ENCODE data around the gene RTKN2.
A peak's percentile ranks its signal among the peaks of the same experiment; 100 is the strongest.
"Not testable (repeated sequence)": the region's sequence is repeated elsewhere in the genome, so short reads cannot be mapped to it uniquely, and the experiment has no call there.

The RTKN2 gene

DNA sequence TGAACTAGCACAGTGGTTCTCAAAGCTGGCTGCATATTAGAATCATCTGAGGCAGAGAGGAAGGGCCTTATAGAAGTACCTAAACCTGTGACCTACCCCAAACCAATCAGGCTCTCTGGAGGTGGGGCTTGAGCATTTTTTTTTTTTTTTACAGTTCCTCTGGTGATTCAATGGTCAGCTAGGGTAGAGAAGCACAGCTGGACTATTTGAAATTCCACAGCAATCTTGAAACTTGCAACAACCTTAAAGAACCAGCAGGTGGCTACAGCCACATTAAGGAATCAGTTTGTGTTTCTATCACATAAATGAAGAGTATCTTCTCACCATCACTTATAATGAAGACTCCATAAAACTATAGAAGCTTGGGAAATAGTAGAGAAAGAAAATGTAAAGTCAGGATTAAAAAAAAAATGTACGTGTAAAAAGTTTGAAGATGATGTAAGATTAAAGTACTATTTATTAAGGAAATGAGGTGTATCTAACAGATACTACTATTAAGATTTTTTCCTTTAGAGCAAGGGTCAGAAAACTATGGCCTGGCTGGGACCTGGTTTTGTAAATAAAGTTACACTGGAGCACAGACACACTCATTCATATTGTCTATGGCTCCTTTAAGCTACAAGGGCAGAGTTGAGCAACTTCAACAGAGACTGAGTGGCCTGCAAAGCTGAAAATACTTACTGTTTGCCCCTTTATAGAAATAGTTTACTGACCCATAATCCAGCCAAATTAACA is 3.8 kb downstream of the RTKN2 start:
- H3K4me3 ChIP-seq (ENCODE audit: low read length) = no peak overlapping the region
- no peak for DNase-seq (ENCODE audit: low read depth, low spot score)

DNA sequence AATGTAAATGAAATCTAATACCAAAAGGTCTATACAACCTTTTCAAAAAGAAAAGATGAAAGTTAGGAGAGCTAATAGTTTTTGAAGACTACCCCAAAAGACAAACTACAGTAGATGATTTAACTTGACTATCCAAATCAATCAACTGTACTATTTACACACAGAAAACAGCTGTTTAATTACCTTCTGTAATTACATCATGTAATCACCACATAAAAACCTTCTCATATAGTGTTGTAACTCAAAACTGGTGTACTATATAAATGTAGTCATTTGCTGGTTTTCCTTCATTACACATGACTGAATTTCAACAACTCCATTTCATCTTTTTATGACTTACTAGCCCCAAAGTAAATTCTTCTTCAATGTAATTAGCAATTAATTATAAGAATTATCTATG is 4.5 kb downstream of the RTKN2 start:
- H3K4me3 ChIP-seq (ENCODE audit: low read length) = no peak overlapping the region
- no peak for DNase-seq (ENCODE audit: low read depth, low spot score)

DNA sequence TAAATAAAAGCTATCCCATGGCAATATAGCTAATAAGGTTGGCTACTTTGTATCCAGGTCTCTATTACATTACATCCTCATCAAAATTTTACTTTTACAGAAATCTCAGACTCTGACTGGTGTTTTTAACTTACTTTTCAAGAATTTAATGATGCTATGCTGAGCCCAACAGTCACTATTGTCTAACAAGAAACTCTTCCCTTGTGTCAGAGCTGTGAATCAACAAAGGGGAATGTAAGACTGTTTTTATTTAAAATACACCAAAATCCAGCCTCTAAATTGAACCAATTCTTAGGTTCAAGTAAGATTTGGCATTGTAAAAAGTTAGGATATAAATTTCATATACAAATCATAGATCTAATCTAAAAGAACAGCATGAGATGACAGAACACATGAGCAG is 7.0 kb downstream of the RTKN2 start:
- no peak for DNase-seq (ENCODE audit: low read depth, low spot score)
- H3K4me3 ChIP-seq (ENCODE audit: low read length) = no peak overlapping the region

DNA sequence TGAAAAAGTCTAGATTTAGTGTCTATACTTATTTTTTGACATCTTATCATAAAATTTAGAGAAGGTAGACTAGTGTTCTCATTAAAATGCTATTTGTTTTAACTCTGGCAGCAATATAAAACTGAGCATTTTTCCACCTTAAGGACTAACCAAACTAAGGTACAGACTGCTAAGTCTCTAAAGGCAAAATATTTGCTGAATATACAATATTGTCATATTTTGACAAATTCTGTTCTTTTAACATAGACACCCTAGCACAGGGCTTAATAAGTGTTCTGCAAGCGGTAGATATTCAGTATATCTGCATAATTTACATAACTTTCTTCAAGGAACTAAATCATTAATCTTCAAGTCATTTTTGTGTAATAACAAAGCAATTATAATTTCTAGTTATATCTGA is 8.6 kb downstream of the RTKN2 start:
- H3K4me3 ChIP-seq (ENCODE audit: low read length) = no peak overlapping the region
- no peak for DNase-seq (ENCODE audit: low read depth, low spot score)

DNA sequence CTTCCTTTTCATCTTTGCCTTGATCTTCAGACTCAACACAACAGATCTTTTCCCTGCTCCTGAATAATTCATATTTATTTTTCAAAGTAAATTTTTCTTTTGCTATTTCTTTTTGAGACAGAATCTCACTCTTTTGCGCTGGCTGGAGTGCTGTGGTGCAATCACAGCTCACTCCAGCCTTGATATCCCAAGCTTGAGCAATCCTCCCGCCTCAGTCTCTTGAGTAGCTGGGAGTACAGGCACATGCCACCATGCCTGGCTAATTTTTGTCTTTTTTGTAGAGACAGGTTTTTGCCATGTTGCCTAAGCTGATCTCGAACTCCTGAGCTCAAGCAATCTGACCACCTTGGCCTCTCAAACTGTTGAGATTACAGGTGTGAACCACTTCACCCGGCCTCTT is 9.2 kb downstream of the RTKN2 start:
- no peak for DNase-seq (ENCODE audit: low read depth, low spot score)
- H3K4me3 ChIP-seq (ENCODE audit: low read length) = no peak overlapping the region

DNA sequence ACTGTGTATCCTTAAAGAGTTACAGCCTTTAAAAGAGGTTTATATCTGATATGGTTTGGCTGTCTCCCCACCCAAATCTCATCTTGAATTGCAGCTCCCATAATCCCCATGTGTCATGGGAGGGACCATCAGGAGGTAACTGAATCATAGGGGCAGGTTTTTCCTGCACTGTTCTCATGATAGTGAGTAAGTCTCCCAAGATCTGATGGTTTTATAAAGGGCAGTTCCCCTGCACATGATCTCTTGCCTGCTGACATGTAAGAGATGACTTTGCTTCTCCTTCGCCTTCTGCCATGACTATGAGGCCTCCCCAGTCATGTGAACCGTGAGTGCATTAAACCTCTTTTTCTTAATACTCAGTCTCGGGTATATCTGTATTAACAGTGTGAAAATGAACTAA is 9.7 kb downstream of the RTKN2 start:
- no peak for DNase-seq (ENCODE audit: low read depth, low spot score)

DNA sequence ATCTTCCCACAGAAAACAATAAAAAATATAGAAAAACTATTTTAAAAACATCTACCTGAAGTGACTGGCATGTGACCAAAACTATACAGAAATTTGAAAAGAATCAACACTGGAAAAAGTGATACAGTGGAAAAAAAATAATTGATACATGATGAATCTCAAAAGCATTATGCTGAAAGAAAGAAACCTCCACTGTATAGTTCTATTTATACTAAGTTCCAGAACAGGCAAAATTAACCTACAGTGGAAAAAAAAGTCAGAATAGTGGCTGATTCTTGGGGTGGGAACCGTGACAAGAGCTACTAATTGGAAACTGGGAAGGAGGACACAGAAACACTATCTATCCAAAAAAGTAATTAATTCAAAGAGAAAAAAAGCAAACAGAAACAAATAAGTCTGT is 14.9 kb downstream of the RTKN2 start:
- H3K4me3 ChIP-seq (ENCODE audit: low read length) = no peak overlapping the region
- DNase-seq (ENCODE audit: low read depth, low spot score) = no peak

More for the DNA sequence above, 9.7 kb downstream of the RTKN2 start:
- no peak overlapping the region for H3K4me3 ChIP-seq (ENCODE audit: low read length)

DNA sequence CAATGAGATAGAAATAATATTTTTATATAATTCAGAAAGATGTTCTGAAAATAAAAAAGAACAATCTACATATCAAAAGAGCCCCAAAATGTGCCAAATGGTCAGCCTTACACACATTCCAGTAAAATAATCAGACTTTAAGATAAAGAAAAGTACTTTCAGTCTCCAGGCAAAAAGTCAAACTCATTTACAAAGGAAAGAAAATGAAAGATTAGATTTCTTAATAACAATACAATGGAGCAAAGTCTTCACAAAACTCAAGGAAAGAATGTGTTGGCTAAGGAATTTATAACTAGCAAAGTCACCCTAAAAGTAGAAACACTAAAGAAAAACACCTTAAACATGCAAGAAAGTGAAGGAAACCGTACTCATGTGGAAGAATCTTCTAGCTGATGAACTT is 16.6 kb downstream of the RTKN2 start:
- H3K4me3 ChIP-seq (ENCODE audit: low read length) = no peak overlapping the region
- no peak for DNase-seq (ENCODE audit: low read depth, low spot score)

DNA sequence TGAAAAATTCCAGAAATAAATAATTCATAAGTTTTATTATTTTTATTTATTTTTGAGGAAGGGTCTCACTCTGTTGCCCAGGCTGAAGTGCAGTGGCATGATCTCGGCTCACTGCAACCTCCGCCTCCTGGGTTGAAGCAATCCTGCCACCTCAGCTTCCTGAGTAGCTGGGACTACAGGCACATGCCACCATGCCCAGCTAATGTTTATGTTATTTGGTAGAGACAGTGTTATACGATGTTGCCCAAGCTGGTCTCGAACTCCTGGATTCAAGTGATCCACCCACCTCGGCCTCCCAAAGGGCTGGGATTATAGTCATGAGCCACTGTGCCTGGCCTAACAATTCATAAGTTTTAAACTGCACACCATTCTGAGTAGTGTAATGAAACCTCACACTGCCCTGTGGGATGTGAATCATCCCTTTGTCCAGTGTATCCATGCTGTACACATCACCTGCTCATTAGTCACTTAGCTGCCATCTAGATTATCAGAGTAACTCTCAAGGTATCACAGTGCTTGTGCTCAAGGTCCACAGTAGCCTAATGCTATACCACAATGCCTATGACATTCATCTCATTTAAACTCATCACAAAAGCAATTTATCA is 17.9 kb downstream of the RTKN2 start:
- no peak for DNase-seq (ENCODE audit: low read depth, low spot score)
- no peak overlapping the region for H3K4me3 ChIP-seq (ENCODE audit: low read length)

DNA sequence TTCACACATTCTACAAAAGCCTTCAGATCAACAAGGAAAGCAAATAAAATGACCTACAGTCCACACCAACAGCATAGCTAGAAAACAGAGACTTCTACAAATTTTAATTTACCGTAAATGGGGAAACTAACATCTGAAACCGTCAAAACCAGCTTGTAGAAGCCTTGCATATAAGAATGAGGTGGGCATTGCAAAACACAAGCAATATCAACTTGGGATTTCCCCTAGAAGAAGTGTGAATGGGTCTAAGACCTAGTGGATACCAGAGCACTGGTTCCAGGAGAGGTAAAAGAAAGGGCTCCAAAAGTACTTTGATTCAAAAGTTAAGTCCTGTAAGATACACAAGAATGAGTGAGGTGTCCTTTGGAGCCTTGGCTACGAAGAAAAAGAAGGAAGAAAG is 18.7 kb downstream of the RTKN2 start:
- no peak for DNase-seq (ENCODE audit: low read depth, low spot score)
- H3K4me3 ChIP-seq (ENCODE audit: low read length) = no peak overlapping the region

DNA sequence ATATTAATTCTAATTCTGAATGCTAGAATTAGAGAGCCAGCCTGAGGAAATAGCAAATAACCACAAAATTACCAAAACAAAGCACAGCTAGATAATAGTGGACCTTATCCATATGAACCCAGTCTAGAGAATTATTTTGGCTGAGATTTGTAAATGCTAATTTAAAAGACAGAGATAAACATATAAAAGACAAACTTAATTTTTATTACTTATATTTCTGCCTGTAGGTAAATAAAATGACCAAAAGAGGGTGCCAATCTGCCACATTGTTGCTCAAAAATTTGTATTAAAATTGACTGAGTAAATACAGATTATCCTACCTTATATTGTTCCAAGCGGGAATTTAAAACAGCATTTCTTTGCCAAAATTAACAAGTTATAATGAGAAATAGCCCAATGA is 20.2 kb downstream of the RTKN2 start:
- no peak for DNase-seq (ENCODE audit: low read depth, low spot score)
- H3K4me3 ChIP-seq (ENCODE audit: low read length) = no peak overlapping the region

DNA sequence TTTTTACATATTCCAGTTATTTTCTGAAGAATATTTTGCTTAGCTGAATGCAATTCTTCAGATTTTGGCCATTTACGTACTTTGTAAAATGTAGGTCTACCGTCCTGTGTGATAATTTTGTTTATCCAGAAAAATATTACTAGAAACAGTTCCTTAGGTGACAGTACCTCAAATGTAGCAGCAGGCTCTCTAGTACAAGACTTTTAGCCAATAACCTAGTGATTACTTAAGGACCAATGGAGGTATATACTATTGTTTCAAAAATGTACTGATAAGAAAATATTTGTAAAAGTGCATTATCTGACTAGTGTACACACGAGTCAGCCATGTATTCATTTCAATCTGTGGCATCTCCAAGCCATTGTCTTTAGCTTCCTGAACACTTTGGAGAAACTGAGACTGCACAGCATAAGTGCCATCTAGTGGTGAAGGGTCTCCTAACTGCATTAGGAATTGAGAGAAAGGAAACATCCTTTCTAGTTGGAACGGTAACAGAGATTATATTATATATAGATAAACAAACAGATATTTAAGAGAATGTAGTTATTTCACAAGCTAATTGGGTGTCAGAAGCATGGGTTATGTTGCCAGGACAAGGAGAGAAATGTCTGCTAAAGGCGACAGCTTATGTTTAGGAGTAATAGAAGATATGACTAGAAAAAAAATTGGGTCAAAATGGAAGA is 23.7 kb downstream of the RTKN2 start:
- peak; percentile 83 for DNase-seq (ENCODE audit: low read depth, low spot score)
- H3K4me3 ChIP-seq (ENCODE audit: low read length) = no peak overlapping the region

DNA sequence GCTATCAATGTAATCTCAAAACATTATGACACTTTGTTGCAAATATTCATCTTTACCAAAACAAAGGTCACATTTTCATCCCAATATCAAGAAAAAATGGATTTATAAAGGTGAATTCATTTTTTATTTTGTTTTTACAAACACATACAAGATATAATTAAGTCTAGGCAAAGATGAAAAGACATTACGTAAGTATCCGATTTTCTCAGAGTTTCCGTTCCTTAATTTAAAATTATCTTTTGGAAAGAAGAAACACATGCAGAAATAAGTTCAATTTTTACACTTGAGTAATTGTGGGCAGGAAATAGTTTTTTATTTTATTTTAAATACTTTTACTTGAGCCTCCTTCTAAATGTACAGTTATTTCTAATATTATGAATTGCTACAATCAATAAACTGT is 24.6 kb downstream of the RTKN2 start:
- no peak overlapping the region for H3K4me3 ChIP-seq (ENCODE audit: low read length)
- DNase-seq (ENCODE audit: low read depth, low spot score) = no peak

DNA sequence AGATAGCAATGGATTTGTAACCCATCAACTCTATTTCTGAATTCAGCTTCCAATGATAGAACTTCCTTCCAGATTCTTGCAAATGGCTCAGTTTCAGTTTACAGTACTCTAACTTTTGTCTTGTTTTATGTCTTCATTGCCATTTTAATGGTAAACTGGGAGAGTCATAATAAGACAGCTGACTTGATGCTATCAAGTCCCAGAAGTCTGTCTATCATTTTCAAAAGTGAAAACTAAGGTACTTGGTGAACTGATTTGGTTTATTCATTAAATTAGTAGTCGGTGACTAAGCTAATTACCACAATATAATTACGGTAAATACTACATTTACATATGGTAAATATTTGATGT is 25.0 kb downstream of the RTKN2 start:
- no peak for DNase-seq (ENCODE audit: low read depth, low spot score)
- no peak overlapping the region for H3K4me3 ChIP-seq (ENCODE audit: low read length)

DNA sequence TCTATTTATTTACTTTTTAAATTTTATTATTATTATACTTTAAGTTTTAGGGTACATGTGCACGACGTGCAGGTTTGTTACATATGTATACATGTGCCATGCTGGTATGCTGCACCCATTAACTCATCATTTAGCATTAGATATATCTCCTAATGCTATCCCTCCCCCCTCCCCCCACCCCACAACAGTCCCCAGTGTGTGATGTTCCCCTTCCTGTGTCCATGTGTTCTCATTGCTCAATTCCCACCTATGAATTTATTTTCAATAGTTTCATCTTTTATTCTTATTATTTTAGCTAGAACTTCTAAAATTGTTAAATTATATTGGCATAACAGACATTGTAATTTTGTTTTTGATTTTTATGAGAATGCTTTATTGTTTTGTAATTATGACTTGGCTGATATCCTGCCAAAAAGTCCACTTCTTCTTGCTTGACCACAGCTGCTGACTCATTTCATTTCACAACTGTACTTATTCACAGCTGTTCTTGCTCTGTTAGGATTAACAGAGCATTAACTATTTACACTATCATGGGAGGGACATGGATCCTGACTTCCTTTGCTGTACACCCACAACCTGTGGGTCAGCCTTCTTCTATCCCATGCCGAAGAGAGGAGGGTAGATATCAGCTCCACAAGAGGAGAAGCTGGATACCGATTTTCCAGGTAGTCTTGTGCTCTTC is 25.5 kb downstream of the RTKN2 start:
- DNase-seq (ENCODE audit: low read depth, low spot score); H3K4me3 ChIP-seq (ENCODE audit: low read length): not testable (repeated sequence)

DNA sequence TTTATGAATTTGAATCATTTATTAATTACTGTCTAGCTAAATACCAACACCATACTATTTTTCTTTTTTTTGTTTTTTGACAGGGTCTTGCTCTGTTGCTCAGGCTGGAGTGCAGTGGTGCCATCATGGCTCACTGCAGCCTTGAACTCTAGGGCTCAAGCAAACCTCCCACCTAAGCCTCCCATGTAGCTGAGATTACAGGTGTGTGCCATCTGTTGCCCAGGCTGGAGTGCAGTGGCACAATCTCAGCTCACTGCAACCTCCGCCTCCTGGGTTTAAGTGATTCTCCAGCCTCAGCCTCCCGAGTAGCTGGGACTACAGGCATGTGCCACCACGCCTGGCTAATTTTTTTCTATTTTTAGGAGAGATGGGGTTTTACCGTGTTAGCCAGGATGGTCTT is 27.1 kb downstream of the RTKN2 start:
- not testable (repeated sequence) for H3K4me3 ChIP-seq (ENCODE audit: low read length); DNase-seq (ENCODE audit: low read depth, low spot score)

DNA sequence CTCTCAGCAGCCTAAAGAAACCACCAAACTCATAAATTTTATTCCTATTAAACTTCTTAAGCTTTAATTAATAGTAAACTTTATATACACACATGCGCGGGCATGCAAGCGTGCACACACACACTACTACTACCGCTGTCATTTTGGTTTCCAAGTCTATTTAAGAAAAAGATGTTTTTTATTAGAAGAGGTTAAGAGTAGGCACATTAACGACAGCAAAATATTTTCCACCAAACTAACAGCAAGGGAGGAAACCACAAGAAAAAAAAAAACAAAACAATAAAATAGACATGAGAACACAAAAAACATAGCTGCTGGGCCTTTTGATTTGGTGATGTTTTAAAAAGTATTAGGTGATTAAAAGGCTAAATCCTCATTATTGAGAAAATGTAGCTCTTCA is 28.6 kb downstream of the RTKN2 start:
- no peak overlapping the region for H3K4me3 ChIP-seq (ENCODE audit: low read length)
- no peak for DNase-seq (ENCODE audit: low read depth, low spot score)

DNA sequence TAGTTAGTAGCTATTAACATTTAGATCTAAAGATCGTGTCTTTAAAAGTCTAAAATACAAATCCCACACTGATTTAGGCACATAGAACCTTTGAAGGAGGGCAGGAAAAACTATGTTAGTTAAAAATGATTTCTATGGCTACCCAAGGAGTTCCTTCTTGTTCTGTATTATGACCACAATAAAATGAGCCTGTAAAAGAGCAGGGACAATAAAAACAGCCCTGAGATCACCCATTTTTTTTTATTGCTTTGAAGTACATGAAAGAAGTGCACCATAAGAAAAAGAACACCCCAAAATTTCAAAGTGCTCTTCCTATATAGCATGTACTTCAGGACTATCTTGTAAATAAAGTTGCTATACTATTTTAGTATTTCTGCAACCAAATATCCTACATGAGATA is 29.8 kb downstream of the RTKN2 start:
- no peak for DNase-seq (ENCODE audit: low read depth, low spot score)
- no peak overlapping the region for H3K4me3 ChIP-seq (ENCODE audit: low read length)

DNA sequence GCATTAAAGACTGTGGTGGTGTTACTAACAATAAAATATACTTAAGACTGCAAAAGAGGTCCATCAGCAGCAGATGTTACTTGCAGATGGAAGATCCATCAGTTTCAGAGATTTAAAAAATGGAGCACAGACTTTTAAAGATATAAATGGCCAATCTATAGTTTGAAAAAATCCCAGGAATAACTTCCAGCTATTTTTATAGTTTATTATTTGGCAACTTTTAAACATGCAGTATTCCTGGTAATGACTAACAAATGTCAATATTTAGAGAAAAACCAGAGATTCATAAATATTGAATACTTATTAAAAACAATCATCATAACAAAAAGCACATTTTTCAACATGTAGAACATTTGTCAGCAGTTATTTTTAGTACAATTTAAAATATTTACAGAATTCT is 30.7 kb downstream of the RTKN2 start:
- H3K4me3 ChIP-seq (ENCODE audit: low read length) = no peak overlapping the region

DNA sequence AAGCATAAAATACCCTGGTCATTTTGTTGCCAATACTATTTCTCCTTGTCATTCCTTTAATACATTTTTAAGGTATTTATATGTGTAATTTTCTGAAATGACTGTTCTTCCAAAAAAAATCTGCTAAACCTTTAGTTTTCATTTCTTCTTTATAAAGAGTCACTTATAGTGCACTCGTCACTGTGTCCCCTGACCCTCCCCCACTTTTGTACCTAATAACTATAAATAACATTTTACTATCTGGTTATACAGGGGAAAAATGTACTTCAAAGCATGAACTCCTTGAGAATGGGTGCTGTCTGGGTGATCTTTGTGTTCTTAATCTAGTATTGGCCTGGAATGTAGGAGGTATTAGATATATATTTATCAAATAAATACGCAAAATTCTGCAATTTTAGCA is 31.1 kb downstream of the RTKN2 start:
- H3K4me3 ChIP-seq (ENCODE audit: low read length) = no peak overlapping the region
- DNase-seq (ENCODE audit: low read depth, low spot score) = no peak

More for the DNA sequence above, 30.7 kb downstream of the RTKN2 start:
- DNase-seq (ENCODE audit: low read depth, low spot score) = no peak

Data from Jurkat, Clone E6-1 (cell line).